IPS-18c (cell line): Measurements from ENCODE around the gene SRGAP1.
"Not testable (repeated sequence)": the region's sequence is repeated elsewhere in the genome, so short reads cannot be mapped to it uniquely, and the experiment has no call there.

ENCODE experiments used
- H3K4me3 ChIP-seq: 2 replicates; pipeline ENCODE4 v1.7.0; 2013; ENCODE audit warnings: low read depth, mild to moderate bottlenecking, low read length, moderate library complexity; ENCODE audit not compliant: insufficient read depth
- H3K9me3 ChIP-seq: one replicate; pipeline ENCODE4 v1.6.1; 2013; ENCODE audit warnings: mild to moderate bottlenecking, low read length, moderate library complexity; ENCODE audit not compliant: control insufficient read depth, insufficient read depth

Gene SRGAP1

GRCh38 chr12:64059685-64060084 is 215.2 kb downstream of the SRGAP1 start:
- Histone ChIP-seq H3K9me3 (no peaks in the 10 kb centered on the region), H3K4me3 (no peak overlapping the region)

DNA sequence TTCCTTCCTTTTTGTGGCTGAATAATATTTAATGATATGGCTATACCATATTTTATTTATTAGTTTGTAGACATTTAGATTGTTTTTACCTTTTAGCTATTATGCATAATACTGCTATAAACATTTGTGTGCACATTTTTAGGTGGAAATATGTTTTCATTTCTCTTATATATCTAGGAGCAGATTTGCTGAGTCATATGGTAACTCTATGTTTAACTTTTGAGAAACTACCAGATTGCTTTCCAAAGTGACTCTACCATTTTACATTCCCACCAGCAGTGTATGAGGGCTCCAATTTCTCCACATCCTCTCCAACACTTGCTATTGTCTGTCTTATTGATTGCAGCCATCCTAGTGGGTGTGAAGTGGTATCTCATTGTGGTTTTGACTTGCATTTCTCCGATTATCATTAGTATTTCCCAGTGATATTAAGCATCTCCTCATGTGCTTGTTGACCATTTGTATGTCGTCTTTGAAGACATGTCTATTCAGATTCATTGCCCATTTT is 217.4 kb downstream of the SRGAP1 start:
- Histone ChIP-seq H3K4me3 (no peak overlapping the region), H3K9me3 (no peaks in the 10 kb centered on the region)

DNA sequence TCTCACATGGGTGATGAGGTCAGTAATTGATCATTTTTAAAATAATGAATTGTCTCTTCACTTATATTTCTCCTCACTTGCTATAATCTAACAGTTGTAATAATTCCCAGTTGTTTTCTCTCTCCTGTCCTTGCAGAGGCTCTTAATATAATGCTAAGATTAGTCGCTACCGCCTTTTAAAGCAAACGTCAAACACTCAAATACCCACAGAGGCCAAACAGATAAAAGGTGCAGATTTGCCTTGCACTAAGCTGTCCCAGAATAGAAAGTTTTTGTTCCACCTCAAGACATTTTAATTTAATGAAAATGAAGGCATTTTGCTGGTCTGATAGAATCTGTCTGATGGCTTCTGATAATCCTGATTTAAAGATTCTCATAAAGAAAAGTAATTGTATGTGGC is 218.6 kb downstream of the SRGAP1 start:
- Histone ChIP-seq H3K4me3 (no peak overlapping the region), H3K9me3 (no peaks in the 10 kb centered on the region)

GRCh38 chr12:64064240-64064639 is 219.7 kb downstream of the SRGAP1 start:
- H3K9me3 ChIP-seq = no peaks in the 10 kb centered on the region
- H3K4me3 ChIP-seq = no peak overlapping the region

GRCh38 chr12:64064706-64065105 is 220.2 kb downstream of the SRGAP1 start:
- H3K4me3 ChIP-seq = no peak overlapping the region

GRCh38 chr12:64065881-64066451 is 221.5 kb downstream of the SRGAP1 start:
- no peaks in the 10 kb centered on the region for H3K9me3 ChIP-seq

More at GRCh38 chr12:64064706-64065105, 220.2 kb downstream of the SRGAP1 start:
- no peaks in the 10 kb centered on the region for H3K9me3 ChIP-seq

DNA sequence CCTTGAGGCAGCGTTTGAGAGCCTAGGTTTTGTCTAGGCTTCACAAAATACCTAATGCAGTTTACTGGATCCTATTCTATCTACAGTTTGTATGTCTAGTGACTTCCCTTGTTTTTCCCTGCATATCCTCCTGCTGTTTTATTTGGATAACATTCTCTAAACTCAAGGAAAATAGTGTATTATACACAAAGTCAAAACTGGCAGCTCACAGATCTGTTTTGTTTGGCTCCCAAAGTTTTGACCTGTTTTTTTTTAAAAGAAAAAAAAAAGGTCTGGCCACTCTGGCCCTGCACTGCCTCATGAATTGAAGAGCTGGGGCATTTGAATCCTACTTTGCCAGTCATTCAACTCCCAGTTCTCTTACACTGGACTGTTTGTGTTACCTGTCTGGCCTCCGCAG is 222.3 kb downstream of the SRGAP1 start:
- no peak overlapping the region for H3K4me3 ChIP-seq
- H3K9me3 ChIP-seq = no peaks in the 10 kb centered on the region

More at GRCh38 chr12:64065881-64066451, 221.5 kb downstream of the SRGAP1 start:
- no peak overlapping the region for H3K4me3 ChIP-seq

- Histone ChIP-seq H3K4me3 (no peak overlapping the region), H3K9me3 (peaks cover 4% of the 10 kb centered on the region)
Observed at GRCh38 chr12:64070454-64070853, 226.0 kb downstream of the SRGAP1 start.

DNA sequence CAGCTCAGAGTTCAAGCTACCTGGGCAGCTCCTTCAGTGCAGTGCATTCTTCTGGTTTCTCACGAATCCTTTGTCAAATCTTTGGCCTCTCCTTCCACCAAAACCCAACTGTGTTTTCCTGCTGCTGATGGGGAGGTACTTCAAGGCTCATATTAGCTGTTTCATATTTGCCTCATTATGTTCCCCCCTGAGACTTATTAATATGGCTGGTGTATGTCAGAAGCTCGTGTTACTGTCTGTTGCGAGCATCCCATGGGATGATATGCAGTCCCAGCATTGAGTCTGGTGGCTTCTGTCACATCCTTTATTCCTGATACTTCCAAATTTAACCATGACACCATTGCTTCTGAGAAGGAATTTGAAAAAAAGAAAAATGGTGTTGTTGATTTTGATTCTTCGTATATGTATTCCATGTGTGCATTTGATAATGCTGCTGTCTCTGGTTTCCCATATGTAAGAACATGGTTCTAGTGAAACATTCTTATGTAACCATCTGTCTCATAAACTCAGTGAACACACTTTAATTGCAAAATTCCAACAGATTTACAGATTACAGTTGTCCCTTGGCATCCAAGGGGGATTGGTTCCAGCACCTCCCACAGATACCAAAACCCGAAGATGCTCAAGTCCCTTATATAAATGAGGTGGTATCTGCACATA is 228.5 kb downstream of the SRGAP1 start:
- Histone ChIP-seq H3K4me3 (no peak overlapping the region), H3K9me3 (peaks cover 4% of the 10 kb centered on the region)

DNA sequence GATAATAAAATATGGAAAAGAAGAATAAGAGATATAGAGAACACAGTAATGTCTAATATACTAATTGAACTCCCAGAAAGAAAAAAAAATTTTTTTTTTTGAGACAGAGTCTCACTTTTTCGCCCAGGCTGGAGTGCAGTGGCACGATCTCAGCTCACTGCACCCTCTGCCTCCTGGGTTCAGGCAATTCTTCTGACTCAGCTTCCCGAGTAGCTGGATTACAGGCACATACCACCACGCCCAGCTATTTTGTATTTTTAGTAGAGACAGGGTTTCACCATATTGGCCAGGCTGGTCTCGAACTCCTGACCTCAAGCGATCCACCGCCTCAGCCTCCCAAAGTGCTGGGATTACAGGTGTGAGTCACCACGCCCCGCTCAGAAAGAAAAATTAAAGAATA is 232.1 kb downstream of the SRGAP1 start:
- H3K4me3 ChIP-seq, H3K9me3 ChIP-seq: not testable (repeated sequence)

- H3K9me3 ChIP-seq = peaks cover 4% of the 10 kb centered on the region
- no peak overlapping the region for H3K4me3 ChIP-seq
Observed at GRCh38 chr12:64077922-64078321, 233.4 kb downstream of the SRGAP1 start.

DNA sequence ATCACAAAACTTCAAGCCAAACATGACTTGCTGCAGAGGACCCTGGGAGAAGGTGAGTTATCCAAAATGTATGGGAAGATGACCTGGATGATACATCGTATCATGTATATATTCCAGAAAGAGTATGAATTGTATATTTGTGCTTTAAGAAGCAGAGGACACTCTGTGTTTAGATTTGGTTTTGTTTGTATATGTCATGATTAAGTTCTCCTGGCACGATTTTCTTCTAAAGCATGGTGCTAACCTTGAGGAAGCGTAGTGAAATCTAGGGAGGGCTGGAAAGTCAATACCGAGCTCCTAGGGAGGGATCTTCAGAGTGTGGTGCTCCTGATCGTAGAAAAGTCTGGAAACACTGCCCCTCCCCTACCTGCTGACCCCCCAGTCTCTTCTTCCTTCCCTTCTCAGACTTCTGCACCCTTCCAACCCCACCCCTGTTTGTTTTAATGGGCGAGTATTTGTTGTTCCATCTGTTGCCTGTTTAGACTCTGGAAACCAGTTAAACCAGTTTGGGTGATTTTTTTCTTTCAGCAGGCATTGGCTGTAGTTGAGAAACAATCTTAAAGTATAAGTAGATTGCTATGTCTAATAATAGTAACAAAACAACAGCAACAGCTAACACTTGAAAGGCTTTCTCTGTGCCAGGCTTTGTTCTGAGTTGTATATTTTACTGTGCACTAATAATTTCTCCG is 236.0 kb downstream of the SRGAP1 start:
- Histone ChIP-seq H3K4me3 (no peak overlapping the region), H3K9me3 (no peaks in the 10 kb centered on the region)

- no peak overlapping the region for H3K4me3 ChIP-seq
- no peaks in the 10 kb centered on the region for H3K9me3 ChIP-seq
Observed at GRCh38 chr12:64081008-64081404, 236.5 kb downstream of the SRGAP1 start.

DNA sequence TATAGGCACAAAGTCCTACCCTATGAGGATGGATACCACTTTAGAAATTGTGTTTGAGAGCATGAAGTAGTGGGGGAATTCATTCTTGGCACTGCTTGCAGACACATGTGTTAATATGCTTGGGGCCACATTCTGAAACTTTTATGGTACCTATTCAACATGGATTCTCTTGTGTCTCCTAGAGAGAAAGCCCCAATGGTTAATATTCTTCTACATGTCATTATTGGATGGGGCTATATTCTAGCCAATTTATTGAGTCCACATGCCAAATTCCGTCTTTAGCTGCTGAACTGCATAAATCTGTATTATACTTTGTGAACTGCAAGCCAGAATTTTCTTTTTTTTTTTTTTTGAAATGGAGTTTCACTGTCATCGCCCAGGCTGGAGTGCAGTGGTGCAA is 237.6 kb downstream of the SRGAP1 start:
- H3K4me3 ChIP-seq = no peak overlapping the region
- H3K9me3 ChIP-seq = no peaks in the 10 kb centered on the region

DNA sequence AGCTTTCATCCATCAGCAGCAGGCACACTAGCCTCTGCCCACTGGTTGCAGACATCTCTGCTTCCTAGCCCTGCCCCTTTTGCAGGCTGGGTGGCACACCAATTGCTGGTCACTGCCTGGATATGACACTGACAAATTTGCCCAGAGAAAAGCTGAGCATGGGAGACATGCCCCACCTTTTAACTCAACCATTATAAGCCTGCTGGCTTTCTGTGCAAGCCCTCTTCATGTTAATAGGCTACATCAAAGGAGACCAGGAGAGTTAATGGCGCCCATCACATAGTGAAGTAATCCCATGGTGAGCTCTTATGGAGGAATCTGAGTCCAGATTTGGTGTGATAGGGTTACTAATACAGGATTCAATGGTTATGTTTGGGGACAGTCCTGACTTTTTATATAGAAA is 238.4 kb downstream of the SRGAP1 start:
- H3K4me3 ChIP-seq = no peak overlapping the region
- H3K9me3 ChIP-seq = no peaks in the 10 kb centered on the region

GRCh38 chr12:64083285-64084210 is 239.0 kb downstream of the SRGAP1 start:
- H3K4me3 ChIP-seq = no peak overlapping the region

DNA sequence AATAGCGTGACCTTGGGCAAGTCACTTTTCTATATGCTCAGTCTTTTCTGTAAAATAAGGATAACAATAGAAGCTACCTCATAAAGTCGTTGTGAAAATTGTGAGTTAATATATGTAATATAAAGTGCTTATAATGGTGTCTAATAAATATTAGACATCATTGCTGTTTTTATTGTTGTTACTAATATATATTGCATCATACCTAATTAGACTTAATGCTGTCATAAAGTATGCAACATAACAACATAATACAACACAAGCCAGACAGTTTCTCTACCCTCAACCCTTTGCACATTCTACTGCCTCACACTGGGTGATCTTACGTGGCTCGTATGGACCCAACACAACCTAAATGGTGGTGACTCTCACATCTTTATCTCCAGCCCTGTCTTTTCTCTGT is 240.7 kb downstream of the SRGAP1 start:
- no peak overlapping the region for H3K4me3 ChIP-seq
- H3K9me3 ChIP-seq = no peaks in the 10 kb centered on the region

More at GRCh38 chr12:64083285-64084210, 239.0 kb downstream of the SRGAP1 start:
- no peaks in the 10 kb centered on the region for H3K9me3 ChIP-seq
